ENCODE results near the gene OR2AJ1. TPM values are rescaled to one million over a fixed set of nuclear protein-coding genes. Genes with fewer than 3 reads are reported as not detected.

Gene OR2AJ1
- total RNA-seq, 4 donors from 2014 or later = not detected

DNA sequence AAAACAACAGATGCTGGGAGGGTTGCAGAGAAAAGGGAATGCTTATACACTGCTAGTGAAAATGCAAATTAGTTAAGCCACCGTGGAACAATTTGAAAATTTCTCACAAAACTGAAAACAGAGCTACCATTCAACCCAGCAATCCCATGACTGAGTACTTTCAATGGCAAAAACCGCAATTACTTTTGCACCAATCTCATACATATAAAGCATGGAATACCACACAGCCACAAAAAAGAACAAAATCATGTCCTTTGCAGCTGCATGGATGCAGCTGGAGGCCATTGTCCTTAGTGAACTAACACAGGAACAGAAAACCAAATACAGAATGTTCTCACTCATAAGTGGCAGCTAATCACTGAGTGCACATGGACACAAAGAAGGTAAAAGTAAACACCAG is 10.9 kb upstream of the OR2AJ1 start:
- no peaks in the 10 kb centered on the region for H3K36me3 ChIP-seq
- H3K4me3 ChIP-seq = no peak overlapping the region
- no peak for DNase-seq (ENCODE audit: extremely low spot score)
- TF ChIP-seq POLR2AphosphoS5 (IDR thresholded peaks at IDR 0.05) (no peak), POLR2A (IDR thresholded peaks at IDR 0.05; ENCODE audit: low read depth) (no peak), EP300 (IDR thresholded peaks at IDR 0.05) (no peak)
- TF ChIP-seq, protein P1, sequence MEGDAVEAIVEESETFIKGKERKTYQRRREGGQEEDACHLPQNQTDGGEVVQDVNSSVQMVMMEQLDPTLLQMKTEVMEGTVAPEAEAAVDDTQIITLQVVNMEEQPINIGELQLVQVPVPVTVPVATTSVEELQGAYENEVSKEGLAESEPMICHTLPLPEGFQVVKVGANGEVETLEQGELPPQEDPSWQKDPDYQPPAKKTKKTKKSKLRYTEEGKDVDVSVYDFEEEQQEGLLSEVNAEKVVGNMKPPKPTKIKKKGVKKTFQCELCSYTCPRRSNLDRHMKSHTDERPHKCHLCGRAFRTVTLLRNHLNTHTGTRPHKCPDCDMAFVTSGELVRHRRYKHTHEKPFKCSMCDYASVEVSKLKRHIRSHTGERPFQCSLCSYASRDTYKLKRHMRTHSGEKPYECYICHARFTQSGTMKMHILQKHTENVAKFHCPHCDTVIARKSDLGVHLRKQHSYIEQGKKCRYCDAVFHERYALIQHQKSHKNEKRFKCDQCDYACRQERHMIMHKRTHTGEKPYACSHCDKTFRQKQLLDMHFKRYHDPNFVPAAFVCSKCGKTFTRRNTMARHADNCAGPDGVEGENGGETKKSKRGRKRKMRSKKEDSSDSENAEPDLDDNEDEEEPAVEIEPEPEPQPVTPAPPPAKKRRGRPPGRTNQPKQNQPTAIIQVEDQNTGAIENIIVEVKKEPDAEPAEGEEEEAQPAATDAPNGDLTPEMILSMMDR (IDR thresholded peaks at IDR 0.05) = no peak
- no peaks in the 10 kb centered on the region for H3K27me3 ChIP-seq
- H3K9me3 ChIP-seq = no peaks in the 10 kb centered on the region
- WGBS = 74% methylated on average over 2 of the region's 2 CpGs
- no peak overlapping the region for H3K27ac ChIP-seq (replicated peaks in 1 of 4)
- H3K4me1 ChIP-seq = no peaks in the 10 kb centered on the region
- intact Hi-C loops (cut with DNase I) = no loop called here

DNA sequence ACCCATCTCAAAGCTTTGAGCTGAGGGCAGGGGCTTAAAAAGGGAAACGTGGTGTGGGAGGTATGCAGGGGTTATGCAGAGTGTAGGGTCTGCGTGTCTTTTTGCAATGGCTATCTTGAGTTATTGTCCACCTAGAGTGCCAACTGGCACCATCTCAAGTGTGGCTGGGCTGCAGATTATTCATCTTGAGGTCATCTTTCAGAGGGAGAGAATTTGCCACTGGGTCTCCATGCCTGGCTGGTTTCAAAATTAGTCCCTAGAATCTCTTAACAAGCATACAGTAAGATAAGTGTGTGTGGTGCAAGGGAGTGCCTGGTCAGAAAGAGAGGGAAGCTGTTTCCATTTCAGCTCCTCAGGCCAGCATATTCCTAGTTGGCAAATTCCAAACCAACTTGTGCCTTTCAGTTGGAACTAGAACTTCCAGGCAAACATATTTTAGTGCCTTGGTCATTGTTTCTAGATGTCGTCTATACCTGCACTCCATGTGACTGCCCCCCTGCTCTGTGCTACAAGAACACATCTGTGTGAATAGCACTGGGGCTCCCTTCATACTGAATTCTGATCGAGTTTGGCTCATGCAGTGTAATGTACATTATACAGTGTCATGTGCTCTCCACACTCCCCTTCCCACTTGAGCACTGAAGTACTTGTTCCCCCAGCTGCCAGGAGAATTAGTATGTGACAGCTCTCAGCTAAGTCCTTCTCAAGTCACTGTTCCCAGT is 9.6 kb upstream of the OR2AJ1 start:
- intact Hi-C loops (cut with DNase I) = no loop called here
- Histone ChIP-seq H3K4me3 (no peak overlapping the region), H3K9me3 (no peaks in the 10 kb centered on the region), H3K27ac (replicated peaks in 1 of 4) (no peak overlapping the region), H3K4me1 (no peaks in the 10 kb centered on the region), H3K27me3 (no peaks in the 10 kb centered on the region), H3K36me3 (no peaks in the 10 kb centered on the region)
- no peak for TF ChIP-seq EP300 (IDR thresholded peaks at IDR 0.05)
- TF ChIP-seq, protein P1 (IDR thresholded peaks at IDR 0.05) = no peak
- TF ChIP-seq POLR2AphosphoS5 (IDR thresholded peaks at IDR 0.05) = no peak
- no peak for TF ChIP-seq POLR2A (IDR thresholded peaks at IDR 0.05; ENCODE audit: low read depth)
- 60% methylated on average over 4 of the region's 4 CpGs for WGBS
- DNase-seq (ENCODE audit: extremely low spot score) = no peak

DNA sequence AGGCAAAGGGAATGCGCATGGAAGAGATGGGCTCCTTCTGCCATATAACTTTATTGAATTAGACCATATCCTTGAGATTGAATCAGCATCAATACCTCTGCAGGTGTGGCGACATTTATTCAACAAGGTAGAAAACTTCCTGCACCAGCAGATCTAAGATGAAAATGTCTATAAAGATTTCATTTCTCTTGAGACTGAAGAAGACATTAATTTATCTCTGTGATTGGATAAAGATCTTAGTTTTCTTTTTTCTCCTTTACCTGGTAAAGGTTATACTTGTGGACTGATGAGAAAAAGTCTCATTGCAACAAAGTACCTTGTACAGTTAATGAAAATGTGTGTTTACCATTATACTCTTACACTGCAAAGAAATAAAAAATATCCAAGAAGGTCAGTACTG is 4.7 kb upstream of the OR2AJ1 start, which contains the start of gene OR2T8:
TSS of gene OR2T8 (plus strand) at position 301 of the 400 bp plus-strand sequence. CDS start 766 bp downstream, outside the sequence.
- no peak for DNase-seq (ENCODE audit: extremely low spot score)
- 75% methylated on average over 2 of the region's 2 CpGs for WGBS
- no peak within 1 kb of the TSS for H3K4me3 ChIP-seq
- H3K27ac ChIP-seq (replicated peaks in 1 of 4) = no peak within 1 kb of the TSS
- H3K9me3 ChIP-seq = no peaks in the 10 kb centered on the region
- H3K36me3 ChIP-seq = no peaks in the 10 kb centered on the region
- no peaks in the 10 kb centered on the region for H3K4me1 ChIP-seq
- no peaks in the 10 kb centered on the region for H3K27me3 ChIP-seq
- TF ChIP-seq POLR2A (IDR thresholded peaks at IDR 0.05; ENCODE audit: low read depth) = no peak
- no peak for TF ChIP-seq EP300 (IDR thresholded peaks at IDR 0.05)
- TF ChIP-seq POLR2AphosphoS5 (IDR thresholded peaks at IDR 0.05) = no peak
- TF ChIP-seq, protein P1 (IDR thresholded peaks at IDR 0.05) = no peak
- intact Hi-C loops (cut with DNase I) = no loop called here

DNA sequence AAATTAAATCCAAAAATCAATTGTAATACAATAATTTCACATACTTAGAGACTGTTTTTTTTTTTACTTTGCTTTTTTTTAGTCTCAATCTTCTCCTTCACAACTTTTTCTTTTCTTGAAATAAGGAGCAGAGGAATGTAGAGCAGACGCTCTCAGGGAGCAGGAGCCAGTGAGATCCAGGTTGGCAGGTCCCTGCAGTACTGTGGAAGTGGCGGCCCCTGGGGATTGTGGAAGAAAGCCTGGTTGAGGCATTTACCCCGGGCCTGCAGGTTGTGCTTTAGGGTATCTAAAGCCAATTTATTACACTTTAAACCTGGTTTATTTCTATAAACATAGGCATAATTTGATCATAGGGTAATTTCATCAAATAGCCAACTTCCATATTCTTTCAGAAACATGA is 748 bp upstream of the OR2AJ1 start:
- no peaks in the 10 kb centered on the region for H3K9me3 ChIP-seq
- DNase-seq (ENCODE audit: extremely low spot score) = no peak
- H3K27ac ChIP-seq (replicated peaks in 1 of 4) = no peak overlapping the region
- no peak overlapping the region for H3K4me3 ChIP-seq
- intact Hi-C loops (cut with DNase I) = no loop called here
- H3K36me3 ChIP-seq = no peaks in the 10 kb centered on the region
- no peaks in the 10 kb centered on the region for H3K4me1 ChIP-seq
- TF ChIP-seq, protein P1 (IDR thresholded peaks at IDR 0.05) = no peak
- TF ChIP-seq EP300 (IDR thresholded peaks at IDR 0.05) = no peak
- TF ChIP-seq POLR2A (IDR thresholded peaks at IDR 0.05; ENCODE audit: low read depth) = no peak
- no peak for TF ChIP-seq POLR2AphosphoS5 (IDR thresholded peaks at IDR 0.05)
- WGBS = 66% methylated on average over 3 of the region's 3 CpGs
- H3K27me3 ChIP-seq = no peaks in the 10 kb centered on the region

Data from esophagus muscularis mucosa (tissue), 4 donors.